GM23338 (cell line): Measurements from ENCODE around the gene CTAGE1. TPM values are rescaled to one million over a fixed set of nuclear protein-coding genes. Genes with fewer than 3 reads are reported as not detected.

Experiments
- ATAC-seq: fragments of 200-7000 bp; cut with Tn5 transposase; 3 replicates; pipeline ENCODE4 v1.9.1; 2020
- DNase-seq: peaks from one replicate; pipeline ENCODE4 v3.0.0-alpha.2; 2015; ENCODE audit warnings: low spot score
- H2AFZ ChIP-seq: fragments of 200-600 bp; sonication (generic); 2 replicates; pipeline ENCODE4 v1.8.0; 2016; ENCODE audit warnings: antibody characterized with exemption, mild to moderate bottlenecking, moderate library complexity
- H3F3A ChIP-seq: fragments of 200-600 bp; sonication (generic); replicated peaks from 2 replicates; pipeline ENCODE4 v1.8.0; 2017; ENCODE audit warnings: antibody characterized with exemption, mixed run types, low read depth
- H3K27ac ChIP-seq: fragments of 200-600 bp; sonication (generic); 2 replicates; pipeline ENCODE4 v1.6.1; 2016; ENCODE audit warnings: low read depth
- H3K27me3 ChIP-seq: fragments of 200-600 bp; sonication (generic); 2 replicates; pipeline ENCODE4 v1.8.0; 2016; ENCODE audit warnings: mild to moderate bottlenecking, mixed run types, moderate library complexity; ENCODE audit not compliant: insufficient read depth
- H3K36me3 ChIP-seq: fragments of 200-600 bp; sonication (generic); 2 replicates; pipeline ENCODE4 v1.8.0; 2016; ENCODE audit warnings: mild to moderate bottlenecking; ENCODE audit not compliant: insufficient read depth
- H3K4me1 ChIP-seq: fragments of 200-600 bp; sonication (generic); 2 replicates; pipeline ENCODE4 v1.8.0; 2016; ENCODE audit warnings: mild to moderate bottlenecking, moderate library complexity; ENCODE audit not compliant: insufficient read depth
- H3K4me2 ChIP-seq: fragments of 200-600 bp; sonication (generic); 2 replicates; pipeline ENCODE4 v1.7.1; 2017; ENCODE audit warnings: mixed run types
- H3K4me3 ChIP-seq: fragments of 200-600 bp; sonication (generic); 2 replicates; pipeline ENCODE4 v1.6.1; 2016; ENCODE audit warnings: mixed run types
- H3K79me2 ChIP-seq: fragments of 200-600 bp; sonication (generic); replicated peaks from 2 replicates; pipeline ENCODE4 v1.8.0; 2017; ENCODE audit warnings: mild to moderate bottlenecking; ENCODE audit not compliant: insufficient read depth
- H3K9me2 ChIP-seq: fragments of 200-600 bp; sonication (generic); 2 replicates; pipeline ENCODE4 v1.8.0; 2017; ENCODE audit not compliant: insufficient read depth
- H4K20me1 ChIP-seq: fragments of 200-600 bp; sonication (generic); replicated peaks from 2 replicates; pipeline ENCODE4 v1.8.0; 2017; ENCODE audit warnings: mild to moderate bottlenecking; ENCODE audit not compliant: insufficient read depth
- H3K27ac Mint-ChIP-seq: 2 replicates; pipeline ENCODE4 v1.8.0; 2020; ENCODE audit warnings: inconsistent platforms, mild to moderate bottlenecking, moderate library complexity, mixed read lengths
- H3K27me3 Mint-ChIP-seq: 3 replicates; pipeline ENCODE4 v1.8.0; 2022; ENCODE audit warnings: low read depth, mild to moderate bottlenecking, moderate library complexity, mixed read lengths, inconsistent platforms; ENCODE audit not compliant: insufficient read depth, poor library complexity
- H3K36me3 Mint-ChIP-seq: 3 replicates; pipeline ENCODE4 v1.8.0; 2021; ENCODE audit warnings: low read depth, mild to moderate bottlenecking, inconsistent platforms, moderate library complexity, mixed read lengths
- H3K4me1 Mint-ChIP-seq: 3 replicates; pipeline ENCODE4 v1.8.0; 2020; ENCODE audit warnings: mild to moderate bottlenecking, inconsistent platforms, mixed read lengths
- H3K4me3 Mint-ChIP-seq: 3 replicates; pipeline ENCODE4 v1.8.0; 2021; ENCODE audit warnings: moderate library complexity, mild to moderate bottlenecking, inconsistent platforms, mixed read lengths
- H3K9me3 Mint-ChIP-seq: 3 replicates; pipeline ENCODE4 v1.8.0; 2020; ENCODE audit warnings: moderate library complexity, mild to moderate bottlenecking, inconsistent platforms, mixed read lengths
- CREB1 ChIP-seq: fragments of 250-450 bp; sonication (Bioruptor Pico); IDR thresholded peaks from 2 replicates; pipeline ENCODE4 v1.5.0; 2020; ENCODE audit warnings: low read depth, mild to moderate bottlenecking, moderate library complexity
- EZH2 ChIP-seq: fragments of 200-600 bp; sonication (generic); IDR thresholded peaks from one replicate; pipeline ENCODE4 v1.8.0; 2017; ENCODE audit warnings: antibody characterized with exemption, mild to moderate bottlenecking, low read depth; ENCODE audit not compliant: unreplicated experiment
- EZH2phosphoT487 ChIP-seq: fragments of 200-600 bp; sonication (generic); IDR thresholded peaks from one replicate; pipeline ENCODE4 v1.8.1; 2018; ENCODE audit warnings: antibody characterized with exemption; ENCODE audit not compliant: unreplicated experiment
- JUNB ChIP-seq: IDR thresholded peaks from one replicate; pipeline ENCODE4 v1.6.1; 2016; ENCODE audit warnings: antibody characterized with exemption; ENCODE audit not compliant: unreplicated experiment
- NANOG ChIP-seq: IDR thresholded peaks from 2 replicates; pipeline ENCODE4 v1.6.1; 2016; ENCODE audit warnings: antibody characterized with exemption, borderline replicate concordance
- POLR2AphosphoS5 ChIP-seq: IDR thresholded peaks from 2 replicates; pipeline ENCODE4 v1.6.1; 2016; ENCODE audit warnings: antibody characterized with exemption, low read depth
- STAT1 ChIP-seq: IDR thresholded peaks from one replicate; pipeline ENCODE4 v1.6.1; 2016; ENCODE audit warnings: antibody characterized with exemption; ENCODE audit not compliant: unreplicated experiment
- ZNF114 ChIP-seq: fragments of 250-450 bp; sonication (Bioruptor Pico); IDR thresholded peaks from 2 replicates; pipeline ENCODE4 v1.5.0; 2020; ENCODE audit warnings: mild to moderate bottlenecking, moderate library complexity
- ZNF331 ChIP-seq: fragments of 250-450 bp; sonication (Bioruptor Pico); IDR thresholded peaks from 2 replicates; pipeline ENCODE4 v1.5.0; 2020; ENCODE audit warnings: low read depth, mild to moderate bottlenecking, moderate library complexity
- ZNF462 ChIP-seq: fragments of 250-450 bp; sonication (Bioruptor Pico); IDR thresholded peaks from 2 replicates; pipeline ENCODE4 v1.5.0; 2020; ENCODE audit warnings: mild to moderate bottlenecking, moderate library complexity
- polyA plus RNA-seq: library from polyadenylated mRNA; unstranded; fragments of >200 nt; fragmentation: Nextera tagmentation; extraction: Ambion mirVana; gene quantifications from 2 replicates; pipeline ENCODE4 v1.2.1, GENCODE V29; 2016
- total RNA-seq: library from RNA; depleted of rRNA; stranded (reverse); fragments of >200 nt; shearing (Covaris generic); gene quantifications from 2 replicates; pipeline ENCODE4 v1.2.3, GENCODE V29; 2014
- TF ChIP-seq, protein P1 (sequence below): IDR thresholded peaks from one replicate; pipeline ENCODE4 v1.6.1; 2018; ENCODE audit warnings: antibody characterized with exemption; ENCODE audit not compliant: unreplicated experiment
- TF ChIP-seq, protein P2 (sequence below), 2 experiments: fragments of 200-600 bp in 1 of 2; sonication (generic) in 1 of 2; conservative IDR thresholded peaks; 2 replicates each; pipeline versions ENCODE4 v1.5.1 to v1.6.1; 2016 to 2017; ENCODE audit warnings: antibody characterized with exemption in 2 of 2, low read depth in 2 of 2, mild to moderate bottlenecking in 2 of 2, moderate library complexity in 1 of 2
- TF ChIP-seq, protein P3 (sequence below): IDR thresholded peaks from 2 replicates; pipeline ENCODE4 v1.6.1; 2016; ENCODE audit warnings: antibody characterized with exemption

The CTAGE1 gene
- total and polyA plus RNA-seq, 2 experiments from 2014 or later: 0.03 to 0.06 TPM

DNA sequence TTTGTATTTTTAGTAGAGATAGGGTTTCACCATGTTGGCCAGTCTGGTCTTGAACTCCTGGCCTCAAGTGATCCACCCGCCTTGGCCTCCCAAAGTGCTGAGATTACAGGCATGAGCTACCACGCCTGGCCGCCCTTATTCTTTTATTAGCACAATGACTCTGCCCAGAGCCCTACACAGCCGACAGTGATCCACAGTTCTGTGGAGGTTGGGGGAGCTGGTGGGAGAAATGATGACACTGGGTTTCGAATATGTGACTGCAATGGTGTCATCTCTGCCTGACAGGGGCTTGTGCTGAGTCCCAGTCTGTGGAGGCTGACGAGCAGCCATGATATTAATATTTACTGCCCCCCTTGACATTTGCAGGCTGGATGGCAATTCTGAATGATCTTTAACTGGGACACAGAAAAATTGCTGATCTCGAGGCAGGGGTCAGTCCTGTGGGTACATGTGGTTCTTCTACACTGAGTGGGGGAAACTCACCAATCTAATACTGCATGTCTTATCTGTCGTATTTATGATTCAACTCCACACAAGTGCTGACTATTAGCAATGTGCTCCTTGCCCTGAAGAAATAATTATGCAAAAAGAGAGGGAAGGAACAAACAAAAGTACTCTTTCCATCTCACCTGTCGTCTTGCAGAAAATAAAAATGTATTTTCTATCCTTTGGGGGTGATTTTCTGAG is 6.3 kb upstream of the CTAGE1 start:
- Histone ChIP-seq H3K36me3 (no peaks in the 10 kb centered on the region), H4K20me1 (no peaks in the 10 kb centered on the region), H3K27ac (no peak overlapping the region), H3K4me3 (no peak overlapping the region), H3K79me2 (no peaks in the 10 kb centered on the region), H3K27me3 (no peaks in the 10 kb centered on the region), H3K4me1 (no peaks in the 10 kb centered on the region), H3K4me2 (no peak overlapping the region), H3F3A (no peaks in the 10 kb centered on the region), H3K9me2 (no peaks in the 10 kb centered on the region), H2AFZ (no peak overlapping the region)
- ATAC-seq (no peak), DNase-seq (no peak)
- Mint-ChIP-seq H3K4me1 (no peaks in the 10 kb centered on the region; the same call in 2 of the 3 replicates), H3K27ac (no peak overlapping the region), H3K27me3 (no peaks in the 10 kb centered on the region), H3K4me3 (no peak overlapping the region), H3K36me3 (no peaks in the 10 kb centered on the region), H3K9me3 (peaks cover 4% of the 10 kb centered on the region; the same call in 1 of the 3 replicates)
- TF ChIP-seq, protein P1, sequence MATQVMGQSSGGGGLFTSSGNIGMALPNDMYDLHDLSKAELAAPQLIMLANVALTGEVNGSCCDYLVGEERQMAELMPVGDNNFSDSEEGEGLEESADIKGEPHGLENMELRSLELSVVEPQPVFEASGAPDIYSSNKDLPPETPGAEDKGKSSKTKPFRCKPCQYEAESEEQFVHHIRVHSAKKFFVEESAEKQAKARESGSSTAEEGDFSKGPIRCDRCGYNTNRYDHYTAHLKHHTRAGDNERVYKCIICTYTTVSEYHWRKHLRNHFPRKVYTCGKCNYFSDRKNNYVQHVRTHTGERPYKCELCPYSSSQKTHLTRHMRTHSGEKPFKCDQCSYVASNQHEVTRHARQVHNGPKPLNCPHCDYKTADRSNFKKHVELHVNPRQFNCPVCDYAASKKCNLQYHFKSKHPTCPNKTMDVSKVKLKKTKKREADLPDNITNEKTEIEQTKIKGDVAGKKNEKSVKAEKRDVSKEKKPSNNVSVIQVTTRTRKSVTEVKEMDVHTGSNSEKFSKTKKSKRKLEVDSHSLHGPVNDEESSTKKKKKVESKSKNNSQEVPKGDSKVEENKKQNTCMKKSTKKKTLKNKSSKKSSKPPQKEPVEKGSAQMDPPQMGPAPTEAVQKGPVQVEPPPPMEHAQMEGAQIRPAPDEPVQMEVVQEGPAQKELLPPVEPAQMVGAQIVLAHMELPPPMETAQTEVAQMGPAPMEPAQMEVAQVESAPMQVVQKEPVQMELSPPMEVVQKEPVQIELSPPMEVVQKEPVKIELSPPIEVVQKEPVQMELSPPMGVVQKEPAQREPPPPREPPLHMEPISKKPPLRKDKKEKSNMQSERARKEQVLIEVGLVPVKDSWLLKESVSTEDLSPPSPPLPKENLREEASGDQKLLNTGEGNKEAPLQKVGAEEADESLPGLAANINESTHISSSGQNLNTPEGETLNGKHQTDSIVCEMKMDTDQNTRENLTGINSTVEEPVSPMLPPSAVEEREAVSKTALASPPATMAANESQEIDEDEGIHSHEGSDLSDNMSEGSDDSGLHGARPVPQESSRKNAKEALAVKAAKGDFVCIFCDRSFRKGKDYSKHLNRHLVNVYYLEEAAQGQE: no peak
- TF ChIP-seq ZNF462 (CRISPR knock-in tag) (no peak), NANOG (no peak), EZH2phosphoT487 (no peak), POLR2AphosphoS5 (no peak), ZNF331 (CRISPR knock-in tag) (no peak), CREB1 (CRISPR knock-in tag) (no peak), EZH2 (no peak), STAT1 (no peak), ZNF114 (CRISPR knock-in tag) (no peak), JUNB (no peak)
- TF ChIP-seq, protein P2, sequence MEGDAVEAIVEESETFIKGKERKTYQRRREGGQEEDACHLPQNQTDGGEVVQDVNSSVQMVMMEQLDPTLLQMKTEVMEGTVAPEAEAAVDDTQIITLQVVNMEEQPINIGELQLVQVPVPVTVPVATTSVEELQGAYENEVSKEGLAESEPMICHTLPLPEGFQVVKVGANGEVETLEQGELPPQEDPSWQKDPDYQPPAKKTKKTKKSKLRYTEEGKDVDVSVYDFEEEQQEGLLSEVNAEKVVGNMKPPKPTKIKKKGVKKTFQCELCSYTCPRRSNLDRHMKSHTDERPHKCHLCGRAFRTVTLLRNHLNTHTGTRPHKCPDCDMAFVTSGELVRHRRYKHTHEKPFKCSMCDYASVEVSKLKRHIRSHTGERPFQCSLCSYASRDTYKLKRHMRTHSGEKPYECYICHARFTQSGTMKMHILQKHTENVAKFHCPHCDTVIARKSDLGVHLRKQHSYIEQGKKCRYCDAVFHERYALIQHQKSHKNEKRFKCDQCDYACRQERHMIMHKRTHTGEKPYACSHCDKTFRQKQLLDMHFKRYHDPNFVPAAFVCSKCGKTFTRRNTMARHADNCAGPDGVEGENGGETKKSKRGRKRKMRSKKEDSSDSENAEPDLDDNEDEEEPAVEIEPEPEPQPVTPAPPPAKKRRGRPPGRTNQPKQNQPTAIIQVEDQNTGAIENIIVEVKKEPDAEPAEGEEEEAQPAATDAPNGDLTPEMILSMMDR (conservative IDR thresholded peaks at IDR 0.05; ENCODE audit: low read depth in 2 of 2): no peak
- TF ChIP-seq, protein P3, sequence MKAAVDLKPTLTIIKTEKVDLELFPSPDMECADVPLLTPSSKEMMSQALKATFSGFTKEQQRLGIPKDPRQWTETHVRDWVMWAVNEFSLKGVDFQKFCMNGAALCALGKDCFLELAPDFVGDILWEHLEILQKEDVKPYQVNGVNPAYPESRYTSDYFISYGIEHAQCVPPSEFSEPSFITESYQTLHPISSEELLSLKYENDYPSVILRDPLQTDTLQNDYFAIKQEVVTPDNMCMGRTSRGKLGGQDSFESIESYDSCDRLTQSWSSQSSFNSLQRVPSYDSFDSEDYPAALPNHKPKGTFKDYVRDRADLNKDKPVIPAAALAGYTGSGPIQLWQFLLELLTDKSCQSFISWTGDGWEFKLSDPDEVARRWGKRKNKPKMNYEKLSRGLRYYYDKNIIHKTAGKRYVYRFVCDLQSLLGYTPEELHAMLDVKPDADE: no peak
